OCI-LY7 (cell line): ENCODE measurements around the gene FANCE.

Source experiments
- EZH2phosphoT487 ChIP-seq: fragments of 200-600 bp; sonication (generic); IDR thresholded peaks from 2 replicates; pipeline ENCODE4 v1.6.1; 2018; ENCODE audit warnings: low read depth, borderline replicate concordance, mild to moderate bottlenecking, mixed run types, antibody characterized with exemption, low read length, moderate library complexity, mixed read lengths
- TF ChIP-seq, protein P1 (sequence below): fragments of 200-600 bp; sonication (generic); conservative IDR thresholded peaks from 2 replicates; pipeline ENCODE4 v1.5.1; 2014; ENCODE audit warnings: mild to moderate bottlenecking, antibody characterized with exemption, low read length, moderate library complexity, mixed read lengths

DNA sequence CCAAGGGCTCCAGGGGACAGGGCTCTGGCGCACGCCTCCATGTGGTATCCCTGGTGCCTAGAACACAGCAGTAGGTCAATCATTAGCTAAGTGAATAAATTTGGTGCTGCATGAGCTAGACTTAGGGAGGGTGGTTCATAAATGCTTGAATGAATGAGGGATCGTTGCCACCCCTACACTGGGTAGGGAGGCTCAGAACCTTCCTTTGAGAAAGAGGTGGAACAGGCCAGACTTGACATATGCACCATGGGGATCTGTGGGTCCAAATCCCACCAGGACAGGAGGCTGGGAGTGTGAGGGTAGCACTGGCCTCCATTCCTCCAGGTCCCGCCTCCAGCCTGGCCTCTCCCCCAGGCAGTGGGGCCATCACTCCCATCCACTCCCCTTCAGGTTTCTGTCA, 30.9 kb downstream of the FANCE start:
- TF ChIP-seq, protein P1, sequence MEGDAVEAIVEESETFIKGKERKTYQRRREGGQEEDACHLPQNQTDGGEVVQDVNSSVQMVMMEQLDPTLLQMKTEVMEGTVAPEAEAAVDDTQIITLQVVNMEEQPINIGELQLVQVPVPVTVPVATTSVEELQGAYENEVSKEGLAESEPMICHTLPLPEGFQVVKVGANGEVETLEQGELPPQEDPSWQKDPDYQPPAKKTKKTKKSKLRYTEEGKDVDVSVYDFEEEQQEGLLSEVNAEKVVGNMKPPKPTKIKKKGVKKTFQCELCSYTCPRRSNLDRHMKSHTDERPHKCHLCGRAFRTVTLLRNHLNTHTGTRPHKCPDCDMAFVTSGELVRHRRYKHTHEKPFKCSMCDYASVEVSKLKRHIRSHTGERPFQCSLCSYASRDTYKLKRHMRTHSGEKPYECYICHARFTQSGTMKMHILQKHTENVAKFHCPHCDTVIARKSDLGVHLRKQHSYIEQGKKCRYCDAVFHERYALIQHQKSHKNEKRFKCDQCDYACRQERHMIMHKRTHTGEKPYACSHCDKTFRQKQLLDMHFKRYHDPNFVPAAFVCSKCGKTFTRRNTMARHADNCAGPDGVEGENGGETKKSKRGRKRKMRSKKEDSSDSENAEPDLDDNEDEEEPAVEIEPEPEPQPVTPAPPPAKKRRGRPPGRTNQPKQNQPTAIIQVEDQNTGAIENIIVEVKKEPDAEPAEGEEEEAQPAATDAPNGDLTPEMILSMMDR: no peak
- no peak for TF ChIP-seq EZH2phosphoT487
